Smooth muscle cell (in vitro differentiated cells): ENCODE measurements around the gene SIRT7. TPM values are rescaled to one million over a fixed set of nuclear protein-coding genes. Genes with fewer than 3 reads are reported as not detected.
A peak's percentile ranks its signal among the peaks of the same experiment; 100 is the strongest.

Experiments
- DNase-seq: peaks from one replicate; lab custom pipeline; 2025; ENCODE audit not compliant: unreplicated experiment; lab: John Stamatoyannopoulos, UW
- H2AFZ ChIP-seq: fragments of 200-600 bp; sonication (generic); 2 replicates; pipeline ENCODE4 v1.6.0; 2016; ENCODE audit warnings: antibody characterized with exemption, low read depth, mild to moderate bottlenecking
- H3F3A ChIP-seq: fragments of 200-600 bp; sonication (generic); 2 replicates; pipeline ENCODE4 v1.6.0; 2017; ENCODE audit warnings: antibody characterized with exemption, low read depth
- H3K27ac ChIP-seq: fragments of 200-600 bp; sonication (generic); 2 replicates; pipeline ENCODE4 v1.5.1; 2016; ENCODE audit warnings: low read depth, mild to moderate bottlenecking
- H3K27me3 ChIP-seq: fragments of 200-600 bp; sonication (generic); 2 replicates; pipeline ENCODE4 v1.6.1; 2016; ENCODE audit warnings: low read depth, mild to moderate bottlenecking
- H3K36me3 ChIP-seq: fragments of 200-600 bp; sonication (generic); 2 replicates; pipeline ENCODE4 v1.5.1; 2016; ENCODE audit warnings: low read depth
- H3K4me1 ChIP-seq: fragments of 200-600 bp; sonication (generic); 2 replicates; pipeline ENCODE4 v1.5.1; 2016; ENCODE audit warnings: low read depth
- H3K4me2 ChIP-seq: fragments of 200-600 bp; sonication (generic); 2 replicates; pipeline ENCODE4 v1.6.0; 2016; ENCODE audit warnings: mild to moderate bottlenecking
- H3K4me3 ChIP-seq: fragments of 200-600 bp; sonication (generic); 2 replicates; pipeline ENCODE4 v1.5.1; 2016; ENCODE audit warnings: mild to moderate bottlenecking
- H3K79me2 ChIP-seq: fragments of 200-600 bp; sonication (generic); 2 replicates; pipeline ENCODE4 v1.6.0; 2016; ENCODE audit warnings: low read depth, mild to moderate bottlenecking
- H3K9ac ChIP-seq: fragments of 200-600 bp; sonication (generic); 2 replicates; pipeline ENCODE4 v1.6.0; 2016; ENCODE audit warnings: low read depth
- H3K9me3 ChIP-seq: fragments of 200-600 bp; sonication (generic); replicated peaks from 2 replicates; pipeline ENCODE4 v1.5.1; 2016; ENCODE audit warnings: low read depth
- H4K20me1 ChIP-seq: fragments of 200-600 bp; sonication (generic); 2 replicates; pipeline ENCODE4 v1.6.0; 2016; ENCODE audit warnings: low read depth
- CTCF ChIP-seq: fragments of 200-600 bp; sonication (generic); IDR thresholded peaks from 2 replicates; pipeline ENCODE4 v1.5.1; 2017; ENCODE audit warnings: borderline replicate concordance, mild to moderate bottlenecking, antibody characterized with exemption; ENCODE audit not compliant: insufficient read depth, poor library complexity, severe bottlenecking
- WGBS: methylation state at CpG from one replicate; pipeline ENCODE4 v1.1.7; 2016; ENCODE audit warnings: low lambda C conversion rate; 5-methylcytosine and 5-hydroxymethylcytosine counted together
- polyA plus RNA-seq: library from polyadenylated mRNA; unstranded; fragments of >200 nt; fragmentation: Nextera tagmentation; extraction: Ambion mirVana; gene quantifications from 2 replicates; pipeline ENCODE4 v1.2.1, GENCODE V29; 2016
- total RNA-seq: library from RNA; depleted of rRNA; stranded (reverse); fragments of >200 nt; gene quantifications from 2 replicates; pipeline ENCODE4 v1.2.3, GENCODE V29; 2014

Gene SIRT7
- total and polyA plus RNA-seq, 2 experiments from 2014 or later: 10.1 to 19.9 TPM

DNA sequence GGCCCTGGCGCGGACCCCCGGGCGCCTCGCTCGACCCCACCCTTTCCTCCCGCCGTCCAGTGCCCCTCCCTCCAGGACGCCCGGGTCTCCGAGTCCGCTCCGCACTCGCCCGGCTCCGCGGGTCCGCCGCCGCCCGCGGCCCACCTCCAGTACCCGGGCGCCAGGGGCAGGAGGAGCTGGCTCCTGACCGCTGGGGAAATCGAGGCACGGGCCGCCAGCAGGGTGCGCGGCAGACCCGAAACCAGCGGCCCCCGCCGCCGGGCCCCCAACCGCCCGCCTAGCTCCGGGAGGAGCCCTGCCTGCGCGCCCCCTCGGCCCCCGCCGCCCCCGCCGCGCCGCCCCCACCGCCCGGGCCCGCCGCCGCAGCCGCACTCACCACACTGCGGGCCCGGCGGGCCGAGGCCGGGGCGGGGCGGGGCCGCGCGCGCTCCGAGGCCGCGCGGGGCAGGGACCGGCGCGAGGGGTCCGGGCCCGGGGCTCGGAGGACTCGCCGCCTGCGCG lies 9.2 kb upstream of the SIRT7 start:
- H3K4me3 ChIP-seq: peak overlapping the region; percentile 92
- H3F3A ChIP-seq: peaks cover 10% of the 10 kb centered on the region
- H3K27me3 ChIP-seq: no peaks in the 10 kb centered on the region
- H3K36me3 ChIP-seq: no peaks in the 10 kb centered on the region
- peak overlapping the region; percentile 100 for H3K9ac ChIP-seq
- H3K4me1 ChIP-seq: peaks cover 32% of the 10 kb centered on the region
- H4K20me1 ChIP-seq: peaks cover 45% of the 10 kb centered on the region
- no peak for TF ChIP-seq CTCF
- H3K9me3 ChIP-seq: no peaks in the 10 kb centered on the region
- H3K27ac ChIP-seq: peak overlapping the region; percentile 100
- WGBS: 0% methylated on average over 6 of the region's 78 CpGs
- H3K4me2 ChIP-seq: peak overlapping the region; percentile 98
- H3K79me2 ChIP-seq: peaks cover 49% of the 10 kb centered on the region
- no peak for DNase-seq
- H2AFZ ChIP-seq: no peak overlapping the region

GRCh38 chr17:81926451-81927151 lies 8.6 kb upstream of the SIRT7 start:
- H4K20me1 ChIP-seq: peaks cover 51% of the 10 kb centered on the region
- H3K4me1 ChIP-seq: peaks cover 32% of the 10 kb centered on the region
- DNase-seq: peak; percentile 72
- peaks cover 55% of the 10 kb centered on the region for H3K79me2 ChIP-seq
- peaks cover 10% of the 10 kb centered on the region for H3F3A ChIP-seq
- no peak overlapping the region for H2AFZ ChIP-seq
- no peak for TF ChIP-seq CTCF
- WGBS: 0% methylated on average over 33 of the region's 46 CpGs
- H3K27me3 ChIP-seq: no peaks in the 10 kb centered on the region
- peak overlapping the region; percentile 92 for H3K4me3 ChIP-seq
- no peaks in the 10 kb centered on the region for H3K9me3 ChIP-seq
- H3K4me2 ChIP-seq: peak overlapping the region; percentile 98
- H3K27ac ChIP-seq: peak overlapping the region; percentile 100
- H3K36me3 ChIP-seq: no peaks in the 10 kb centered on the region
- H3K9ac ChIP-seq: peak overlapping the region; percentile 100

DNA sequence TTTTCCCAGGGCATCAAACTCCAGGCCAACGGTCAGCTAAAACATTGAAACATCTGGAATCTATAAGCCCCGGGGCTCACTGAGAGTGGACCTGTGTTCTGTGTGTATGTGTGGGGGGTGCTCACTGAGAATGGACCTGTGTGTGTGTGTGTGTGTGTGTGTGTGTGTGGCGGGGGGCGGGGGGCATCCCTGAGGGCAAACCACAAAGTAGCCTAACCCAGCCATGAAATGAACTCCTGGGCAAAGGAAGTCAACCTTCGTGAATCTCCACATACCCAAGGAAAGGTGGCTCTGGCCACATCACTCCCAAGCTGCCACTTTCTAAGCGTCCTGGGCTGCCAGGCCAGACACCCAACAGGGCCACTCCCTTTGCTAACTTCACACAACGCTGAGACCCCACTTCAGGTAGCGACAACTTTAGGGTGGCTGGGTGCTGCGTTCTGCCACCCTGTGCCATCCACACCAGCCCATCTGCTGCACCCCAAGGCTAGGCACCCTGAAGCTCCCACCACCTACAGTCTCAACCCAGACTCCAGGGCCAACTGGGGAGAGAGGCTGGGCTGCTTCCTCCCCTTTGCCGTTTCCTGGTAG lies 8.0 kb upstream of the SIRT7 start:
- no peak for TF ChIP-seq CTCF
- DNase-seq: no peak
- H3K27ac ChIP-seq: peak overlapping the region; percentile 100
- no peaks in the 10 kb centered on the region for H3K9me3 ChIP-seq
- H3K4me1 ChIP-seq: peaks cover 32% of the 10 kb centered on the region
- H4K20me1 ChIP-seq: peaks cover 58% of the 10 kb centered on the region
- H2AFZ ChIP-seq: no peak overlapping the region
- peaks cover 10% of the 10 kb centered on the region for H3F3A ChIP-seq
- H3K4me3 ChIP-seq: peak overlapping the region; percentile 92
- H3K36me3 ChIP-seq: no peaks in the 10 kb centered on the region
- WGBS: 66% methylated on average over 10 of the region's 10 CpGs
- H3K27me3 ChIP-seq: no peaks in the 10 kb centered on the region
- peak overlapping the region; percentile 98 for H3K4me2 ChIP-seq
- peak overlapping the region; percentile 100 for H3K9ac ChIP-seq
- H3K79me2 ChIP-seq: peaks cover 61% of the 10 kb centered on the region
